Esophagus squamous epithelium (tissue), 5 donors: ENCODE data around the gene PTPRN2. TPM values are rescaled to one million over a fixed set of nuclear protein-coding genes. Genes with fewer than 3 reads are reported as not detected.

Experiments
- DNase-seq: peaks from one replicate; lab custom pipeline; 2025; lab: John Stamatoyannopoulos, UW
- H3K27ac ChIP-seq, 4 donors: fragments of 200-600 bp; sonication (generic); one replicate each; pipeline ENCODE4 v1.5.1; 2016 to 2019; ENCODE audit warnings: mild to moderate bottlenecking in 1 of 4
- H3K27me3 ChIP-seq, 4 donors: fragments of 200-600 bp; sonication (generic); 1 replicate in 3 of 4; 2 replicates in 1 of 4; pipeline versions ENCODE4 v1.5.1 to v1.6.0; 2017 to 2021; ENCODE audit warnings: antibody characterized with exemption in 1 of 4
- H3K36me3 ChIP-seq, 3 donors: fragments of 200-600 bp; sonication (generic); one replicate each; pipeline ENCODE4 v1.5.1; 2016 to 2019
- H3K4me1 ChIP-seq, 3 donors: fragments of 200-600 bp; sonication (generic); one replicate each; pipeline ENCODE4 v1.5.1; 2017 to 2019
- H3K4me3 ChIP-seq, 4 donors: fragments of 200-600 bp; sonication (generic); 1 replicate in 3 of 4; 2 replicates in 1 of 4; pipeline ENCODE4 v1.5.1; 2016 to 2019; ENCODE audit warnings: mild to moderate bottlenecking in 2 of 4, moderate library complexity in 1 of 4
- H3K9me3 ChIP-seq, 3 donors: fragments of 200-600 bp; sonication (generic); one replicate each; pipeline ENCODE4 v1.5.1; 2016 to 2019
- POLR2A ChIP-seq, 4 donors: fragments of 450-650 bp; IDR thresholded peaks; one replicate each; pipeline ENCODE4 v1.6.1; 2017; ENCODE audit warnings: antibody characterized with exemption in 4 of 4, mild to moderate bottlenecking in 4 of 4, moderate library complexity in 3 of 4
- WGBS, 2 donors: methylation state at CpG; one replicate each; pipeline ENCODE4 v1.1.5; 2018; 5-methylcytosine and 5-hydroxymethylcytosine counted together
- intact Hi-C: fragments of 100-400 bp; cut with DNase I; formaldehyde crosslinking; loops from one replicate; pipeline ENCODE4 v1.15.0; 2022
- total RNA-seq, 4 donors: library from RNA; depleted of rRNA; stranded (reverse); fragments of >200 nt; gene quantifications; one replicate each; pipeline ENCODE4 v1.1.0, GENCODE V29; 2016
- TF ChIP-seq, protein P1 (sequence below), 6 experiments: fragments of 450-650 bp in 4 of 6; fragments of 200-600 bp in 2 of 6; sonication (generic) in 2 of 6; IDR thresholded peaks; one replicate each; pipeline ENCODE4 v1.5.1; 2016 to 2019; ENCODE audit warnings: antibody characterized with exemption in 6 of 6, mild to moderate bottlenecking in 4 of 6, moderate library complexity in 4 of 6
- donor health status: DM: yes; HTN: yes; CAD: no.

Gene PTPRN2
- total RNA-seq, 4 donors from 2014 or later = 0.38 to 2.7 (median 1.0) TPM

DNA sequence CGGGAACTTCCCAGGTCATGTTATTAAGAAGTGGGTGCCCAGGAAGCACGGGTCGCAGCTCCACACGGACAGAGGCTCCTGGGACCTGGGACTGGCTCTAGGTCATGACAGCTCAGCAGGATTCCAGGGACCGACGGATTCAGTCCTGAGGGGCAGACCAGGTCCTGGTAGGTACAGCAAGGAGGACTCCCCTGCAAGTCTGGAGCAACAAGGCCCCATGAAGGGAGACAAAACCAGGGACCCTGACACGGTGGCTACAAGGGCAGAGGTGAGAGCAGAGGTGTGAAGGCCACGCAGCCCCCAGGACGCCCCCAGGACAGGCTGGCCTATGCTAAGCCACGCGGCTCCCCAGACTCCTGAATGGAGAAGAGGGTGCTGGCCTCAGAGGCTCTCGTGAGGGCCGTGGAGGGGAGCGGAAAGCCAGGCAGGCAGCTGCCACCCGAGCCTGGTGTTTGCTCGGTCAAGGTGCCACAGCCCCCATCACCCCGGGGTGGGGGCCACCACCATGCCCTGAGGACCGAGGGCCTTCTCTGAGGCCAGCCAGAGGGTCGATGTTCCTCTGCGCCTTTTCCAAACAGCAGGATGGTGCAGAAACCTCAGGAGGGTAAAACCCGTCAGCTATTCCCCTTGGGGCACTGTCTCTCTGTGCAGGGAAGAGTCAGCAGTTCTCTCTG, 348.9 kb downstream of the PTPRN2 start:
- no peak for DNase-seq
- no peaks in the 10 kb centered on the region for H3K36me3 ChIP-seq
- no peaks in the 10 kb centered on the region for H3K9me3 ChIP-seq
- no peak overlapping the region for H3K4me3 ChIP-seq
- TF ChIP-seq POLR2A (IDR thresholded peaks at IDR 0.05) = no peak
- TF ChIP-seq, protein P1, sequence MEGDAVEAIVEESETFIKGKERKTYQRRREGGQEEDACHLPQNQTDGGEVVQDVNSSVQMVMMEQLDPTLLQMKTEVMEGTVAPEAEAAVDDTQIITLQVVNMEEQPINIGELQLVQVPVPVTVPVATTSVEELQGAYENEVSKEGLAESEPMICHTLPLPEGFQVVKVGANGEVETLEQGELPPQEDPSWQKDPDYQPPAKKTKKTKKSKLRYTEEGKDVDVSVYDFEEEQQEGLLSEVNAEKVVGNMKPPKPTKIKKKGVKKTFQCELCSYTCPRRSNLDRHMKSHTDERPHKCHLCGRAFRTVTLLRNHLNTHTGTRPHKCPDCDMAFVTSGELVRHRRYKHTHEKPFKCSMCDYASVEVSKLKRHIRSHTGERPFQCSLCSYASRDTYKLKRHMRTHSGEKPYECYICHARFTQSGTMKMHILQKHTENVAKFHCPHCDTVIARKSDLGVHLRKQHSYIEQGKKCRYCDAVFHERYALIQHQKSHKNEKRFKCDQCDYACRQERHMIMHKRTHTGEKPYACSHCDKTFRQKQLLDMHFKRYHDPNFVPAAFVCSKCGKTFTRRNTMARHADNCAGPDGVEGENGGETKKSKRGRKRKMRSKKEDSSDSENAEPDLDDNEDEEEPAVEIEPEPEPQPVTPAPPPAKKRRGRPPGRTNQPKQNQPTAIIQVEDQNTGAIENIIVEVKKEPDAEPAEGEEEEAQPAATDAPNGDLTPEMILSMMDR (IDR thresholded peaks at IDR 0.05) = no peak
- intact Hi-C loops = no loop called here
- 73 to 86% methylated on average over 6 to 11 of the region's 21 CpGs for WGBS, 2 donors
- no peaks in the 10 kb centered on the region for H3K27me3 ChIP-seq
- H3K4me1 ChIP-seq = no peaks in the 10 kb centered on the region
- H3K27ac ChIP-seq = no peak overlapping the region

GRCh38 chr7:158237672-158238335, 349.8 kb downstream of the PTPRN2 start:
- WGBS, 2 donors = 83 to 92% methylated on average over 4 to 11 of the region's 29 CpGs
- intact Hi-C loops = no loop called here
- DNase-seq = no peak

DNA sequence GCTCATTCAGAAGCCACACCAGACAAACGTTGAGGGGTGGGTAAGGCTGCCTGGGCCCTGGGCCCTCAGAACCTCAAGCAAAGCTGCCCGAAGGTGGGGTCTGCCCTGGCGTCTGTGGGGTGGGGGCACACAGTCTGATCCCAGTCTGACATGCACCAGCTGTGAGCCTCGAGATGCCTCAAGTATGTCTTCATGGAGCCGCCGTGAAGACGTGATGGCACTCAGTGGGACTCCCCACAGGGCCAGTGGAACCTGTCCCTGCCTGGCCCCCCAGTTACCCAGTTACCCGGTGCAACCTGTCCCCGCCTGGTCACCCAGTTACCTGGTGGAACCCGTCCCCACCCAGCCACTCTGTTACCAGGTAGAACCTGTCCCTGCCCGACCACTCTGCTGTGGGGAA, 351.2 kb downstream of the PTPRN2 start:
- no peaks in the 10 kb centered on the region for H3K27me3 ChIP-seq
- H3K4me1 ChIP-seq = no peaks in the 10 kb centered on the region
- H3K4me3 ChIP-seq = no peak overlapping the region
- no peak for DNase-seq
- no peaks in the 10 kb centered on the region for H3K36me3 ChIP-seq
- no peaks in the 10 kb centered on the region for H3K9me3 ChIP-seq
- no peak overlapping the region for H3K27ac ChIP-seq
- WGBS, 2 donors = 74 to 76% methylated on average over 4 to 7 of the region's 11 CpGs
- no peak for TF ChIP-seq POLR2A (IDR thresholded peaks at IDR 0.05)
- TF ChIP-seq, protein P1 (IDR thresholded peaks at IDR 0.05) = no peak
- intact Hi-C loops = no loop called here

More at GRCh38 chr7:158237672-158238335, 349.8 kb downstream of the PTPRN2 start:
- Histone ChIP-seq H3K27ac (no peak overlapping the region), H3K36me3 (no peaks in the 10 kb centered on the region), H3K27me3 (no peaks in the 10 kb centered on the region), H3K9me3 (no peaks in the 10 kb centered on the region), H3K4me1 (no peaks in the 10 kb centered on the region), H3K4me3 (no peak overlapping the region)
- no peak for TF ChIP-seq POLR2A (IDR thresholded peaks at IDR 0.05)
- TF ChIP-seq, protein P1 (IDR thresholded peaks at IDR 0.05) = no peak

DNA sequence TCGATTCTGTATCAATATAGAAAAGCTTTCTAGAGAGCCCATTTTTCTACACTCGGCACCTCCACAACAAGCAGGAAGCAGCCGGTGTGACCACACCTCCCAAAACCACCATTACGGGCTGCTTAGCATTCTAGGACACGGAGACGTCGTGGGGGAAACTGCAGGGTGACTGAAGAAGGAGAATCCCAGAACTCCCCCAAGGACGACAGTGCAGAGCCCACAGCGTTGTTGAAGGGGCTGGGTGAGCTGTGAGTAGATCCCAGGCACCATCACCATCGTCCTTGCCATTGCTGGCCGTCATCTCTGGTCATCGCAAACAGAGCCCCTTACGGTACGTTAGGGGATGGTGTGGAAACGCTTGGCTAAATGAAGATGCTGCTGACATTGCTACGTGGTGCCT, 351.8 kb downstream of the PTPRN2 start:
- peaks cover 0 to 2% (median 0%) of the 10 kb centered on the region in 3 donors for H3K9me3 ChIP-seq
- intact Hi-C loops = no loop called here
- DNase-seq = no peak
- TF ChIP-seq, protein P1 (IDR thresholded peaks at IDR 0.05) = no peak
- H3K27me3 ChIP-seq = no peaks in the 10 kb centered on the region
- no peak overlapping the region for H3K27ac ChIP-seq
- WGBS, 2 donors = 81 to 85% methylated on average over 6 to 15 of the region's 16 CpGs
- no peaks in the 10 kb centered on the region for H3K4me1 ChIP-seq
- H3K4me3 ChIP-seq = no peak overlapping the region
- no peaks in the 10 kb centered on the region for H3K36me3 ChIP-seq

DNA sequence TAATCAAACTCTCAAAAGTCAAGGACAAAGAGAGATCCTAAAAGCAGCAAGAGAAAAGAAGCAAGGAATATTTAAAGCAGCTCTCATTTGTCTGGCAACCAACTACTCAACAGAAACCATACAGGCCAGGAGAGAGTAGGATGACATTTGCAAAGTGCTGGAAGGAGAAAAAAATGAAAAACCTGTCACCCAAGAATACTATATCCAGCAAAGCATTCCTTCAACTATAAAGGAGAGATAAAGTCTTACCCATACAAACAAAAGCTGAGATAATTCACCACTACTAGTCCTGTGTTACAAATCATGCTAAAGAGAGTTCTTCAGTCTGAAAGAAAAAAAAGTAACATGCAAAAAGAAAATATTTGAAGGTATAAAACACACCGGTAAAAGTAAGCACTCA, 357.7 kb downstream of the PTPRN2 start:
- DNase-seq = no peak
- WGBS, 2 donors = 92 to 100% methylated on average over 1 of the region's 1 CpG
- intact Hi-C loops = no loop called here
- H3K27ac ChIP-seq = no peak overlapping the region
- no peak overlapping the region for H3K4me3 ChIP-seq
- H3K9me3 ChIP-seq = peaks cover 0 to 25% (median 0%) of the 10 kb centered on the region in 3 donors
- no peaks in the 10 kb centered on the region for H3K27me3 ChIP-seq
- no peaks in the 10 kb centered on the region for H3K4me1 ChIP-seq
- TF ChIP-seq, protein P1 (IDR thresholded peaks at IDR 0.05) = no peak
- no peak for TF ChIP-seq POLR2A (IDR thresholded peaks at IDR 0.05)
- no peaks in the 10 kb centered on the region for H3K36me3 ChIP-seq
